HG03097 (cell line): ENCODE measurements around the gene SIRPA.

Experiments used
- ATAC-seq: cut with Tn5 transposase; IDR thresholded peaks from one replicate; pipeline ENCODE4 v1.9.1; 2021; ENCODE audit not compliant: unreplicated experiment, low FRiP score

The SIRPA gene

DNA sequence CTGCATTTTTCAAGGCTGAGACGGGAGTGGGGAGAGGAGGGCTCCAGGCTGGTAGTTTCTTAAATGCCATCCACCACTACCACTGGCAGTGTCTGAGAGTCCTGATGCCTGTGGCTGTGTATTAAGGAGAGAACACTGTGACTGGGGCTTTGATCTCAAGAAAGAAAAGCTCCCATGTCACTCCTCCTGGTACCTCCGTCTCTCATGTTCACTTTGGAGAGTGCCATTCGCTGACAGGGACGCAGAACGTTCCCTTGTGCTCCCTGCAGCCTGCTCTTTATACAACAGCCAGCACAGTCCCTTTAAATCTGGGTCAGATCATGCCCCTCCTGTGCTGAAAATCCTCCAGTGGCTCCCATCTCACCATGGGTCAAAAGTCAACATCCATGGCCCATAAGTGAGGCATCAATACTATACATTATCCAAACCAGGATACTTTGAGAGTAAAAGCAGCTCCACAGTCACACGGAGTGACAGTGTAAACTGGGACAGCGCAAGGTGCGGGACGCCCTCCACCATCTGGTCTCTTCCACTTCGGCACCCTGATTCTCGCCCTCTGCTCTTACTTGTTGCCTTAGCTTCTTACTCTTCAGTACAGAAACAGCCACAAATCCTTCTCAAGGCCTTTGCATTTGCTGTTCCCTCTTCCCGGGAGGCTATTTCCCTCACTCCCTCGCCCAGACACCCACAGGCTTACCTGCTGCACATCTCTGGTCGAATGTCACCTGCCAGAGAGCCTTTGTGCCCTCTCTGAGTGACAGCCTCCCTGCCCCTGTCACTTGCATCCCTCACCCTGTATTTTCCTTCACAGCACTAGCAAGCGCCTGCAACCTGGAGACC, 78.6 kb downstream of the SIRPA start:
- no peak for ATAC-seq

DNA sequence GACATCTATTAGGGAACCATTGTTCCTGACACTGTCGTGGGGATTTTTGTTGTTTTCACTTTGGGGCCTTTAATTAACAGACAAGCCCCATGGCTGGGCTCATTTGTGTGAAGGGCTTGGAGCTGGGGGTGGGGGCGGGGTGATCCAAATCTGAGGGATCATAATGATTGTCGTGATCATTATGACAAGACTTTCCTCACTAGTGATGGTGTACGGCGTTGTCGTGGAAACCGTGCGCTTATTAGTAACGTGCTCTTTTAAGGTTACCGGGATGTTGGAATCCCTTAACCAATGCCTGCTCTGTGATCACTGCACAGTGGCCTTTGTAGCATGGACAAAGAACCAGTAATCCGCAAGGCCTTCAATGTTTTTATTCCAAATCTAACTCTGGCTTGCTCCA, 80.1 kb downstream of the SIRPA start:
- no peak for ATAC-seq

DNA sequence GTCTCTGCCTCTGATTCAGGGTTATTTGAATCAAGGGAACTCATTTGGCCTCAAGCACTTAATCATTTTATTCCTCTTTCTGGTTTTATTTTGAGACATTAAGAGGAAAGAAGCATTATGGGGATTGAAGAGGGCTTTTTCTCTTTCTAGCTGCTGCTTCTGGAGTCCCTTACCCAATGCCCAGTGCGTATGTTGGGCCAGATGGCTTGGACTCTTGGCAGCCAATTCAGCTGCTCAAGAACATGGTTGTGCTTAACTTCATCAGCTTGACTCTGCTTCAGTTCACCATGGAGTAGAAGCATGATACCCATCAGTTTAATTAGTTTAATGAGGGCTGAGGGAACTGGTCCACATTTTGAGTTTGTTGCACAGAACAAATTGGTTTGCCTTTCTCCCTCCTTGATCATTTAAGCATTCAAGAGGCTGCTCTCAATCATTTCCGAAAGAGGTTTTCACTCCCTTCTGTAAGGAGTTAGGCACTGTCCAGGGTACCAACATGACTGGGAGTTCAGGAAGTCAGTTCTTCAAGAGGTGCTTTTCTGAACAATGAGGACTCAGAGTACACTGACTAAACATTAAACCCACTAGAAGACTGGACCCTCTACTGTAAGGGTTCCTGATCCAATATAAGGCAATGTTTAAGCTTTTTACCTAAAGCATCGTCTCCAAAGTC, 84.0 kb downstream of the SIRPA start:
- no peak for ATAC-seq

DNA sequence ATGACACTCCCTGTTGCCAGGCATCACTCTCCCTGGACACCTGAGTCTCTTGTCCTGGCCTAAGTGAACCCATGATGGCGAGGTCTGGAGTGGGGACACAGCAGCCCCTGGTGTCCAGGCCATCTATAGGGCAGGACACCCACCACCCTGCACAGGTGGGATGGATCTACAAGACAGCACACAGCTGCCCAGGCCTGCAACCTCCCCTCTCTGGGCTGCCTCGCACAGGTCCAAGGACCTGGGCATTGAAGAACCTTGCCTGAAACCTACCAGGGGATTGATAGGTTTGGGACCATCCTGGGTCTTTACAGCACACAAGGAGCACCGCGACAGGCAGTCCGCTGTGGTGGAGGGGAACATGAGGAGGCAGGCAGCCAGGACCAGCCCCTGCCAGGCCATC, 87.5 kb downstream of the SIRPA start:
- no peak for ATAC-seq

DNA sequence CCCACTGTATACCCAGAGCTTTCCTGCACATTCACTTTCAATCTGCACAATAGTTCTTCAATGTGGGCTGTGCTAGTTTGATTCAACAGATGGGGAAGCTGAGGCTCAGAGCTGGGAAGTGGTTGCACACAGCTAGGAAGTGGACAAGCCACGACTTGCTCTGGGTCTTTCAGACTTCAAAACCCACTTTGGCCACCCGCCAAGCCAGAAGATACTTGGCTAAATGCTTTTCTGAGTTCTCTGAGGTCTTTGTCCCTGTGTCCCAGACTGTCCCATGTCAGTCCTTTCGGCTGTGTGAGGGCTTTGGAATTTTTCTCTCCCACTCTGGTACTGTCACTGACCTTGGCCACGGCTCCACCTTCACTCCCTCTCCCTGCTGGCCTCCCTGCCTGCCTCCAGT, 88.1 kb downstream of the SIRPA start:
- ATAC-seq = no peak

DNA sequence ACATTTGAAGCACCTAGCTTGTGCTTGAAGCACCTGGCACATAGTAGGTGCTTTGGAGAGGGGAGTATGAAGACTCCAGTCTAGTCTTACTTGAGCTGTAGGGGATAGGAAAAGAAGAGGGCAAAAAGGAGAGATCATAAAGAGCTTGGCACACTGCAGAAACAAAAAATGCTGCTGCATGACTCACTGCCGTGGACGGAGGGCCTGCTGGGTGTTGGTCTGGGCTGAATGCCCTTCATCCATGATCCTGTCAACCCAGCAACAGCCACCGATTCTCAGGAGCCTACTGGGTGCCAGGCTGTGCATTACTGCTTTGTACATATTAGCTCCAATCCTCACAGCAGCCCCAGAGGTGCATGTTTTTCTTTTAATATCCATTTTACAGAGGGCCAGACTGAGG, 92.6 kb downstream of the SIRPA start:
- no peak for ATAC-seq
